Erythroblast (primary cell): ENCODE data around the gene MFAP4.

Experiments
- GATA1 ChIP-seq: IDR thresholded peaks from 2 replicates; pipeline ENCODE4 v1.6.1; 2011; ENCODE audit warnings: low read depth, mild to moderate bottlenecking, control low read depth, low read length, moderate library complexity
- POLR2A ChIP-seq: IDR thresholded peaks from 2 replicates; pipeline ENCODE4 v1.6.1; 2011; ENCODE audit warnings: mild to moderate bottlenecking, low read length

DNA sequence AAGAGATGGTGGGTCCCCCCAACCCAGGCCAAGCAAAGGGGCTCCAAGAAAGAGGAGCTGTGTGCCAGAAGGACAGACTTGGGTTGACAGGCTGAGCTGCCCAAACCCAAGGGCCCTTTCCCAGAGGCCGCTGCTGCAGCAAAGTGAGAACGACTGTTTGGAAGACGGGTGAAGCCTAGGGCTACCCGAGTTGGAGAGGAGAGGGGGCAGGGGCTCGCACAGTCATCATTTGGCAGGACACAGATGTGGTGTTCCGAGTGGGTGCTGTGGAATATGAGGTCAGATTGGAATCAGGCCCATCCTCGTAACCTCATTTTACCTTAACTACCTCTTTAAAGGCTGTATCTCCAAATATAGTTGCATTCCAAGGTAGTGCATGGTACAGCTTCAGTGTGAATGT lies 5.3 kb upstream of the MFAP4 start:
- TF ChIP-seq POLR2A (no peak), GATA1 (no peak)
